Pancreas (tissue), 10 donors: Measurements from ENCODE around the gene SYNE2. TPM values are rescaled to one million over a fixed set of nuclear protein-coding genes. Genes with fewer than 3 reads are reported as not detected.
A peak's percentile ranks its signal among the peaks of the same experiment; 100 is the strongest.

Experiments
- ATAC-seq, 4 donors: fragments of 200-7000 bp; cut with Tn5 transposase; one replicate each; pipeline versions ENCODE4 v1.8.0 to v1.9.1; 2020; ENCODE audit warnings: mild to moderate bottlenecking in 4 of 4, moderate library complexity in 4 of 4
- DNase-seq, 6 donors: peaks; one replicate each; pipeline ENCODE4 v3.0.0-alpha.2; 2020
- FAIRE-seq: peaks from 2 replicates; lab custom pipeline; 2012; peaks lifted over from hg19 to GRCh38; lab: Jason Lieb, UNC
- H3K27ac ChIP-seq, 4 donors: fragments of 200-600 bp; sonication (generic); 1 replicate in 3 of 4; 2 replicates in 1 of 4; pipeline versions ENCODE4 v1.5.0 to v1.8.0; 2020
- H3K27me3 ChIP-seq, 4 donors: fragments of 200-600 bp; one replicate each; pipeline ENCODE4 v1.8.0; 2021
- H3K36me3 ChIP-seq, 3 donors: fragments of 200-600 bp; sonication (generic) in 1 of 3; one replicate each; pipeline versions ENCODE4 v1.5.0 to v1.8.0; 2020 to 2021
- H3K4me1 ChIP-seq, 3 donors: fragments of 200-600 bp; one replicate each; pipeline ENCODE4 v1.8.0; 2021
- H3K4me3 ChIP-seq, 4 donors: fragments of 200-600 bp; sonication (generic) in 2 of 4; one replicate each; pipeline versions ENCODE4 v1.5.0 to v1.8.0; 2020 to 2021
- H3K9me3 ChIP-seq, 4 donors: fragments of 200-600 bp; one replicate each; pipeline ENCODE4 v1.8.0; 2021
- CTCF ChIP-seq, 4 donors: fragments of 200-600 bp; sonication (generic) in 3 of 4; IDR thresholded peaks; one replicate each; pipeline versions ENCODE4 v1.5.0 to v1.8.0; 2021; ENCODE audit warnings: antibody characterized with exemption in 4 of 4
- WGBS, 2 donors: extraction: QIAGEN DNeasy Blood & Tissue Kit; methylation state at CpG; one replicate each; pipeline ENCODE4 v1.1.7; 2013; 5-methylcytosine and 5-hydroxymethylcytosine counted together
- intact Hi-C, 3 donors: fragments of 100-400 bp; cut with DNase I; formaldehyde crosslinking; loops; one replicate each; pipeline versions ENCODE4 v1.11.1 to v1.14.2; 2022
- polyA plus RNA-seq, 2 donors: library from polyadenylated mRNA; stranded (reverse); fragments of 200-250 nt; gene quantifications; one replicate each; pipeline ENCODE4 v1.2.3, GENCODE V29; 2013
- total RNA-seq, 6 donors: library from RNA; stranded (reverse); fragmentation: NEBNext Ultra II Directional in 4 of 6; extraction: Animal tissue kit (Norgen Biotek cat#: 25700) in 4 of 6; gene quantifications; one replicate each; pipeline versions ENCODE4 v1.2.1 to v1.2.4, GENCODE V29; 2021 to 2023
- donor health status: healthy with polysubstance abuse.
- donor health status: DM: no; HTN: no; CAD: no; lungs with moderate emphysema.
- donor health status: DM: no; HTN: no; CAD: no.
- donor health status: control.
- donor health status: control.
- donor health status: Bipolar disorder and iron deficiency.
- donor health status: DM: yes; HTN: yes; CAD: no.
- donor health status: DM: no; HTN: no; CAD: no.
- donor health status: DM: no; HTN: no; CAD: no.
- donor health status: DM: yes; HTN: yes; CAD: no.

SYNE2 gene
- total and polyA plus RNA-seq, 8 donors: 45.2 to 103 (median 56.6) TPM

GRCh38 chr14:64221391-64222003 is 368.7 kb downstream of the SYNE2 start:
- H3K27ac ChIP-seq: no peak overlapping the region

DNA sequence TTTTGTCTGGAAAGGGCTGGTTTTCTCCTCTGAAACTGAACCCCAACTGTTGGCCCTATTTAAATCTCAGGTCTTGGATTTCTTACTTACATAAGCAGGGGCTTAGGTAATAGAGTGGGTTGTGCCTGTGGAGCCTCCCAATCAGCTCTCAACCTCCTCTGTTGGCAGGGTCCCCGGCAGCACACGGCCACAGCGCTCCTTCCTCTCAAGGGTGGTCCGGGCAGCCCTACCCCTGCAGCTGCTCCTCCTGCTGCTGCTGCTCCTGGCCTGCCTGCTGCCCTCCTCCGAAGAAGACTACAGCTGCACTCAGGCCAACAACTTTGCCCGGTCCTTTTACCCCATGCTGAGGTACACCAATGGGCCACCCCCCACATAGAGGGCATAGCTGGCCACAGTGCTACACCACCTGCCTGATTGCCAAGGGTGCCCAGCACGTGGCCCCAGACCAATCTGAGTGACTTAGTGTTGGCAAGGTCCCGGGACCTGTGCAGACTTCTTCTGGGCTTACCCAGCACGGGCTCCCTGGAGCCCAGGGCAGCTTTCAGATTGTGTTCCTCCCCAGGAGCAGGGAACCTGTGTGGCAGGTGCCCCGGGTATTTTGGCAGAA is 372.4 kb downstream of the SYNE2 start:
- no peak overlapping the region for H3K4me3 ChIP-seq
- peak; percentile 44 to 69 (median 58) for ATAC-seq
- DNase-seq: peak in 1 of 6 donors; percentile 37
- H3K9me3 ChIP-seq: no peaks in the 10 kb centered on the region
- WGBS, 2 donors: 42 to 45% methylated on average over 10 of the region's 10 CpGs
- H3K27me3 ChIP-seq: no peaks in the 10 kb centered on the region
- no peaks in the 10 kb centered on the region for H3K4me1 ChIP-seq
- FAIRE-seq: no peak
- H3K36me3 ChIP-seq: peaks cover 0 to 79% (median 27%) of the 10 kb centered on the region in 3 donors
- intact Hi-C loops: no loop called here
- TF ChIP-seq CTCF (IDR thresholded peaks at IDR 0.05): no peak
- no peak overlapping the region for H3K27ac ChIP-seq

More at GRCh38 chr14:64221391-64222003, 368.7 kb downstream of the SYNE2 start:
- ATAC-seq (peak in 3 of 4 donors; percentile 11 to 38 (median 36)), DNase-seq (no peak), FAIRE-seq (no peak)
- Histone ChIP-seq H3K36me3 (peaks cover 0 to 65% (median 37%) of the 10 kb centered on the region in 3 donors), H3K4me1 (peaks cover 7 to 19% (median 18%) of the 10 kb centered on the region in 3 donors), H3K4me3 (no peak overlapping the region), H3K27me3 (no peaks in the 10 kb centered on the region), H3K9me3 (no peaks in the 10 kb centered on the region)
- WGBS, 2 donors: 70 to 71% methylated on average over 14 of the region's 14 CpGs
- intact Hi-C loops: no loop called here
- TF ChIP-seq CTCF (IDR thresholded peaks at IDR 0.05): no peak

DNA sequence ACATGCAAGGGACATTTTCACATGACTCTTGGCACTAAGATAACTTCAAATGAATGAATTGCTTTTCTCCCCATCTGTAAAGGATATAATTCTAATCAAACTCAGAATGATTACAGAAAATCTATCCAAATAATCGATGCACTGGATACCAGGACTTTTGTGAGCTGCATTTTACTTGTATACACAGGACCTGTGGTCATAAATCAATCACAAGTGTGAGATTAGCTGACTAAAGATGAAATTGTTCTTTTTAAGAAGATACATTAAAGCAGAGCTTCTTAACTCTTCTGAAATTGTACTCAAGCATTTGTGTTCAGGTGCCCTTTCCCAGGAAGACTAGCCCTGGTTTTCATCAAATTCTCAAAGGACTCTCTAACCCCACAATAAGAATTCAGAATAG is 375.1 kb downstream of the SYNE2 start:
- no peaks in the 10 kb centered on the region for H3K9me3 ChIP-seq
- no peak overlapping the region for H3K4me3 ChIP-seq
- H3K27me3 ChIP-seq: no peaks in the 10 kb centered on the region
- no peak overlapping the region for H3K27ac ChIP-seq
- no peak for FAIRE-seq
- ATAC-seq: no peak
- DNase-seq: no peak
- WGBS, 2 donors: 23 to 32% methylated on average over 1 of the region's 1 CpG
- H3K4me1 ChIP-seq: no peaks in the 10 kb centered on the region
- intact Hi-C loops: no loop called here
- peaks cover 0 to 56% (median 15%) of the 10 kb centered on the region in 3 donors for H3K36me3 ChIP-seq
- TF ChIP-seq CTCF (IDR thresholded peaks at IDR 0.05): no peak

GRCh38 chr14:64229489-64229888 is 376.7 kb downstream of the SYNE2 start:
- ATAC-seq (peak in 3 of 4 donors; percentile 47 to 72 (median 55)), FAIRE-seq (no peak), DNase-seq (no peak)
- no peaks in the 10 kb centered on the region for H3K9me3 ChIP-seq
- no peak overlapping the region for H3K4me3 ChIP-seq
- no peak overlapping the region for H3K27ac ChIP-seq
- TF ChIP-seq CTCF (IDR thresholded peaks at IDR 0.05): no peak
- H3K27me3 ChIP-seq: no peaks in the 10 kb centered on the region
- H3K4me1 ChIP-seq: no peaks in the 10 kb centered on the region
- WGBS, 2 donors: 51 to 61% methylated on average over 3 of the region's 3 CpGs
- peaks cover 0 to 41% (median 13%) of the 10 kb centered on the region in 3 donors for H3K36me3 ChIP-seq
- intact Hi-C loops: no loop called here
